EL (cell line): Measurements from ENCODE around the gene ZBTB49.
A peak's percentile ranks its signal among the peaks of the same experiment; 100 is the strongest.
"Not testable (repeated sequence)": the region's sequence is repeated elsewhere in the genome, so short reads cannot be mapped to it uniquely, and the experiment has no call there.

Source experiments
- DNase-seq: peaks from one replicate; pipeline ENCODE4 v3.0.0-alpha.2; 2016

ZBTB49 gene

DNA sequence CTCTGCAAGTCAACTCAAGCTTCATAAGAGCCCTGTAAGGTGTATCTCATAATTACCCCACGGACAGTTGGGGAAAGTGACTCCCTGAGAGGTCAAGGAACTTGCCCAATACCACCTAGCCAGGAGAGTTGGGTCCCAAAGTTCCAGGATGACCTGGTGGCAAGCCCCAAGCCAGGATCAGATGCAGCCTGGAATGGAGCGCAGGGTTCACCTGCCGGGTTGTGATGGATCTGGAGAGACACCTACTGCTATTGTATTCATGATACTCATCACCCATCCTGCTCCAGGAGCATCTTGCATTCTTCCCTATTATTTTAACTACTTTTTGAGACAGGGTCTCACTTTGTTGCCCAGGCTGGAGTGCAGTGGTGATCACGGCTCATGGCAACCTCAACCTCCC, 36.1 kb downstream of the ZBTB49 start:
- DNase-seq = no peak

DNA sequence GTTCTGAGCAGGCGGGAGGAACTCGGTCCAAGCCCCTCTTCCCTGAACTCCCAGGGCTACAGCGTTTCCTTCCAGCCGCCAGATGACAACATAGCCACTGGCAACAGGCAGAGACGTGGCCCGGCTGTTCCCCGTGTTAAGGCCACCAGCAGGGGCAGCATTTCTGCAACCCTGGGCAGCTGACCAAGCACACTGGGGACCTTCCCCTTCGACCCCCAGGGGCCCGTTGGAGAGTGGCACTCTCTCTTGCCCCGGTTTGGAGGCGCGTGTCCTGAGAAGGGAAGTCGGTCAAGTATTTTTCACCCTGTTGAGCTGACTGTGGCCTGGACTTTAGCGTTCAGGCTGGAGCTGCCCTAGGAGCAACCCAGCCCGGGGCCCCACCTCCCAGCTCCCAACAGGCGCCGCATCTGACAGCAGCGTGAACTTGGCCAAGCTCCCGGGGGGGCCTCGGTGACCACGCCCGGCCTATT, 37.6 kb downstream of the ZBTB49 start:
- peak; percentile 8 for DNase-seq

- DNase-seq = no peak
These were observed 38.2 kb downstream of the ZBTB49 start for GRCh38 chr4:4328206-4328605.

DNA sequence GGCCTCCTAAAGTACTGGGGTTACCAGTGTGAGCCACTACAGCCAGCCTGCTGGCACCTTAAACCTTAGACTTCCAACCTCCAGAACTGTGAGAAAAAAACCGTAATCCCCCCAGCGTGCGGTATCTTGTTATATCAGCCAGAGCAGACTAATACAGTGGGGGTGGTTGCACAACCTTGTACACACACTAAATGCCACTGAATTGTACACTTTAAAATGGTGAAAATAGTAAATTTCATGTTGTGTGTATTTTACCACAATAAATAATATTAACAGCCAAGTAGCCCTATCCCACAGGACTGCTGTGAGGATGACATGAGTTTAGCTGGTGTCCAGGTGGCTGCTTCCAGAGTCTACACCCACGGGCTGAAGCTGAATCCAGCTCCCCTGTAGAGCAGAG, 38.8 kb downstream of the ZBTB49 start:
- no peak for DNase-seq

DNA sequence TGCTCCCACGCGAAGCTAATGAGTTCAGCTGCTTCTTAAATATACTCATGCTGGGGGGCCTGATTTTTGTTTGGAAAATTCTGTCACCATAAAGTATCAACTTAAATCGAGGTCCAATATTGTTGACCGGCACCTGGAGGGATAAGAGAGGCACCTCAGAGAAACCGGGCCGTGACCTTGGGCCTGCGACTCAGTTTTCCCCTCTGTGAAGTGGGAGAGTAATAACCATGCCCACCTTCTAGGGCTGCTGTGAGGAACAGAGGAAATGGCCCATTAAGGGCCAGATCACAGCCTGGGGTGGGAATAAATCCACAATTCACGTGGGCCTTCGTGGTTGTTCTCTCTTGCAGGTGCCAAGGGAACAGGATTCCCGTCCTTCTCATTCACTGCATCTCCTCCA, 39.4 kb downstream of the ZBTB49 start:
- DNase-seq = no peak

GRCh38 chr4:4330794-4331193, 40.7 kb downstream of the ZBTB49 start:
- no peak for DNase-seq

DNA sequence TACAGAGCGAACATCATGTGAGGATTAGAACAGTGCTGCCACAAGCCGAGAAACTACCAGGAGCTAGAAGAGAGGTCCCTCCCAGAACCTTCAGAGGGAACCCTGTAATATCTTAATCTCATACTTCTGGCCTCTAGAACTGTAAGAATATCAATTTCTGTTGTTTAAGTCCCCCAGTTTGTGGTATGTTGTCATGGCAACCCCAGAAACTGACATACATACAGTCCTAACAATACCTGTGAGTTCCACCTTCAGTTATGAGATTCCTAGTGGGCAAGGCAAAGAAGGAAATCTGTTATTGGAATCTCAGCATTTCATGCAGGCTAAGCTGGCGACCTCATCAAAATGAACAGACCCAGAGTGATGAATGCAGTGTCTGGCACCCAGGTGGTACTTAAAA, 42.5 kb downstream of the ZBTB49 start:
- DNase-seq = no peak

- peak; percentile 86 for DNase-seq
These were observed 43.2 kb downstream of the ZBTB49 start for GRCh38 chr4:4333265-4333706.

DNA sequence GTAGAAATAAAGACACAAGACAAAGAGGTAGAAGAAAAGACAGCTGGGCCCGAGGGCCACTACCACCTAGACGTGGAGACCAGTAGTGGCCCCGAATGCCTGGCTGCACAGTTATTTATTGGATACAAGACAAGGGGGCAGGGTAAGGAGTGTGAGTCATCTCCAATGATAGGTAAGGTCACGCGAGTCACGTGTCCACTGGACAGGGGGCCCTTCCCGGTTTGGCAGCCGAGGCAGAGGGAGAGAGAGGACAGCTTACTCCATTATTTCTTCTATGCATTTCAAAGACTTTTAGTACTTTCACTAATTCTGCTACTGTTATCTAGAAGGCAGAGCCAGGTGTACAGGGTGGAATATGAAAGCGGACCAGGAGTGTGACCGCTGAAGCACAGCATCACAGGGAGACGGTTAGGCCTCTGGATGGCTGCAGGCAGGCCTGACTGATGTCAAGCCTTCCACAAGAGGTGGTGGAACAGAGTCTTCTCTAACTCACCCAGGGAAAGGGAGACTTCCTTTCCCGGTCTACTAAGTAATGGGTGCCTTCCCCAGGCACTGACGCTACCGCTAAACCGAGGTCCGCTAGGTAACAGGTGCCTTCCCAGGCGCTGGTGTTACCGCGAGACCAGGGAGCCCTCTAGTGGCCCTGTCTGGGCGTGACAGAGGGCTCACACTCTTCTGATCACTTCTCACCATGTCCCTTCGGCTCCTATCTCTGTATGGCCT, 44.9 kb downstream of the ZBTB49 start:
- DNase-seq = peak; percentile 47

- no peak for DNase-seq
These were observed 48.4 kb downstream of the ZBTB49 start for GRCh38 chr4:4338210-4339001.

GRCh38 chr4:4339504-4340085, 49.5 kb downstream of the ZBTB49 start:
- no peak for DNase-seq

- no peak for DNase-seq
These were observed 52.0 kb downstream of the ZBTB49 start for GRCh38 chr4:4341861-4342650.

GRCh38 chr4:4343038-4343437, 53.0 kb downstream of the ZBTB49 start:
- DNase-seq = no peak

- DNase-seq = no peak
These were observed 55.0 kb downstream of the ZBTB49 start for GRCh38 chr4:4344915-4345527.

GRCh38 chr4:4347585-4347984, 57.5 kb downstream of the ZBTB49 start:
- DNase-seq = no peak

DNA sequence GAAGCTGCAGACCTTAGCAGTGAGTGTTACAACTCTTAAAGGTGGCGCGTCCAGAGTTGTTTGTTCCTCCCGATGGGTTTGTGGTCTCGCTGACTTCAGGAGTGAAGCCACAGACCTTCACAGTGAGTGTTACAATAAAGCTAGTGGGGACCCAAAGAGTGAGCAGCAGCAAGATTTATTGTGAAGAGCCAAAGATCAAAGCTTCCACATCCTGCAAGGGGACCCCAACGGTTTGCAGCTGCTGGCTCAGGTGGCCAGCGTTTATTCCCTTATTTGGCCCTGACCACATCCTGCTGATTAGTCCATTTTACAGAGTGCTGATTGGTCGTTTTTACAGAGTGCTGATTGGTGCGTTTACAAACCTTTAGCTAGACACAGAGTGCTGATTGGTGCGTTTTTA, 58.5 kb downstream of the ZBTB49 start:
- DNase-seq = not testable (repeated sequence)

GRCh38 chr4:4349867-4350266, 59.8 kb downstream of the ZBTB49 start:
- DNase-seq = no peak

- DNase-seq = no peak
These were observed 60.9 kb downstream of the ZBTB49 start for GRCh38 chr4:4350909-4351308.

DNA sequence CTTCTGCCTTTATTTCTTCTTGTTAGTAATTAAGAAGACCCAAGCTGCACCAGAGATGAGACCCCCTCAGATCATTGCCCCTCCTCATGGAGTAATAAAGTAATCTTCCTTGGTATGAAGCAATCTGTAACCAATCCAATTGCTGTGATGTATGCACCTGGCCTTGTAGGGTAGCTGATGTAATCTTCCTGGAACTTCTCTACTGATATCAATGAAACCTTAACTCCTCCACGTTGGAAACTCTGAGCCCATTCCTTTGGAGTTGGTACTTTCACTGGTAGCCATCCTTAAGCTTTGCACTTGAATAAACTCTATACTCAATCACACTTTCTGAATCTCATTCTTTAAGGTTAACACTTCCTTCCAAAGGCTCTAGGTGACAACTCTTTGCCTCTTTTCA, 65.3 kb downstream of the ZBTB49 start:
- no peak for DNase-seq

DNA sequence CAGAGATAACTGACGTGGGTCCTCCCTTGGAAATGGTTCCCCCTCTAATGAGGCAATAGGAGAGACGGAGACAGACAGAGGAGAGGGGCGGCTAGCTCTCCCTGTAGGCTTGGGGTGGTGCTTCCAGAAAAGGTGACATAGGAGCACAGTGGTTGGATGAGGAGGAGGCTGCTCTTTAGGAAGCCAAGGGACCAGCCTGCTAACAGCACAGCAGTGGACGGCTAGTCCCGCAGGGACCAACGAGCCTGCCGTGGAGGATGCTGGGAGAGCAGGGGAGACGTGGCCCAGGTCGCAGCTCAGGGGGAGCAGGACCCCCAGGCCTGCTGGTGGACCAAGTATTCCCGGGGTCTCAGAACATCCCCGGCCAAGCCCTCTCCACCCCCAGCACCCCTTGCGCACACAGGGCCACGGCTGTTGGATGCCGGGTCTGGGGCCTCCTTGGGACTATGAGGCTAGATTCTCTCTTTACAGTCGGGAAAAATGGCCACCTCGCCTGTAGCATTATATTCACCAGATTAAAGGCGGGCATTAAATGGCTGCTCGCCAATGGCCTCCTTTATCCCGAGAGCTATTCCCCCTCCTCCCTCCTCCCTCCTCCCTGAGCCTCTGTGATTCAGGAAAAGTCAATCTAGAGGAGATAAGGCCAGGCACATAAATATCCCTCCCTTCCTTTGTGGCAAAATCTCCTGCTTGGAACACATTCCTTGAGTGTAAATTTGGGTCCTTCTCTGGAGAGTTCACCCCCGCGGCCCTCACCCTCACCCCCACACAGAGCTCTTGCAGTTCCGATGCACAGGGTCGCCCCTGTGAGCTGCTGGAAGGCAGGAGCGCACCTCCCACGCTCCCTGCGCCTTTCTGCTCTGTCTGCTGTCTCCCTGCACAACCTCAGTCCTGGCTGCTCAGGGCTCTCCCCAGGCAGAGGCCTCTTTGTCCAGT, 66.3 kb downstream of the ZBTB49 start:
- no peak for DNase-seq

DNA sequence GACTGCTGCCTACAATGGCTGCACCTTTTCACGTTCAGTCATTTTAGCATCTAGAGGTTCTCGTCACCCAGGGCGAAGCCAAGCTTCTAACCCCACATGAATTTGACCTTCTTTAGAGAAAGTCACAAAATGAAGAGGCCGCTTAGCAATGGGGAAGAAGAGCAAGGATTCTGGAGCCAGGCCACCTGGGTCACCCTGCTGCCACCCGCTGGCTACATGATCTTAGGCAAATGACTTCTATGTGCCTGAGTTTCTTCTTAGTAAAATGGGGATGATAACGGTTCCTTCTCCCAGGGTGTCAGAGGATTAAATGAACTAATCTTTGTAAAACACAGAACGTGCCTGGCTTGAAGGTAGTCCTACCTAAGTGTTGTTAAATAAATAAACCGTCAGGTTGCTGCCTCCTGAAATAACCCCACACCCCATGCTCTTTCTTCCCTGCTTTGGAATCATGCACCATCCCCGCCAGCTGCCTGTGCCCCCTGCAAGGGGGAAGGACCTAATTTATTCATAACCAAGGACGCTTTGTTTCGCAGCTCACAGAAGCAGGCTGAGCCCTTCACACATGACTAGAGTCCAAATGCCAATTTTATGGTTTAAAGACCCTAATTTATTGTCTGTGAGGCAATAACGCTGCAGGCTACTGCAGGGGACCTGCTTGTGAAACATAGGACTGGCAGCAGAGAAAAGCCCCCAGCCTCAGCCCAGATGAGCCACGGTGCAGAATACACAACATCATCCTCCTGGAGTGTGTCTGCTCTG, 68.2 kb downstream of the ZBTB49 start:
- DNase-seq = no peak
